H1 (cell line): ENCODE data around the gene TEX38. TPM values are rescaled to one million over a fixed set of nuclear protein-coding genes. Genes with fewer than 3 reads are reported as not detected.

ENCODE experiments used
- ASH2L ChIP-seq: fragments of 200-600, 300-600 bp; sonication (generic); IDR thresholded peaks from one replicate; pipeline ENCODE4 v1.7.1; 2017; ENCODE audit warnings: low read length
- CHD7 ChIP-seq: fragments of 300-600 bp; sonication (generic); IDR thresholded peaks from 2 replicates; pipeline ENCODE4 v1.7.1; 2012; ENCODE audit warnings: low read length, moderate library complexity, mild to moderate bottlenecking, inconsistent platforms; ENCODE audit not compliant: insufficient replicate concordance
- CTCF ChIP-seq, 3 experiments: IDR thresholded peaks; 1 replicate in 2 of 3; 2 replicates in 1 of 3; pipeline versions ENCODE4 v1.5.1 to v1.6.1; 2011; ENCODE audit warnings: low read length in 3 of 3, mild to moderate bottlenecking in 3 of 3, inconsistent platforms in 2 of 3, low read depth in 1 of 3, moderate library complexity in 1 of 3; ENCODE audit not compliant: insufficient read depth in 1 of 3; ENCODE audit errors: control extremely low read depth in 1 of 3
- KDM4A ChIP-seq: IDR thresholded peaks from one replicate; pipeline ENCODE4 v1.7.1; 2012; ENCODE audit warnings: low read depth, mild to moderate bottlenecking, moderate library complexity, low read length, inconsistent platforms; ENCODE audit not compliant: severe bottlenecking
- KDM5A ChIP-seq: fragments of 200-600 bp; IDR thresholded peaks from 2 replicates; pipeline ENCODE4 v1.7.1; 2012; ENCODE audit warnings: mild to moderate bottlenecking, low read length, inconsistent platforms, mixed read lengths
- RFX5 ChIP-seq: IDR thresholded peaks from 2 replicates; pipeline ENCODE4 v1.6.1; 2011; ENCODE audit warnings: low read depth, low read length, improper control_type of control experiment, borderline replicate concordance
- SP4 ChIP-seq: IDR thresholded peaks from 2 replicates; pipeline ENCODE4 v1.6.1; 2012; ENCODE audit warnings: low read length, inconsistent platforms
- TAF7 ChIP-seq: optimal IDR thresholded peaks from 2 replicates; pipeline ENCODE3; 2011; ENCODE audit warnings: low read depth, mild to moderate bottlenecking, inconsistent platforms, low read length, moderate library complexity, borderline replicate concordance
- TCF12 ChIP-seq: IDR thresholded peaks from 2 replicates; pipeline ENCODE4 v1.6.1; 2011; ENCODE audit warnings: low read depth, mild to moderate bottlenecking, low read length
- TEAD4 ChIP-seq: IDR thresholded peaks from 2 replicates; pipeline ENCODE4 v1.6.1; 2012; ENCODE audit warnings: low read depth, low read length, inconsistent platforms, mixed read lengths
- polyA plus RNA-seq, 7 experiments: library from polyadenylated mRNA; depleted of rRNA in 3 of 7; stranded (reverse) in 5 of 7; unstranded in 2 of 7; fragments of >200 nt in 5 of 7; fragments of 200-250 nt in 2 of 7; gene quantifications; 1 replicate in 5 of 7; 2 replicates in 1 of 7; 4 replicates in 1 of 7; pipeline versions ENCODE4 v1.2.1 to v1.2.3, GENCODE V29; 2011 to 2013; ENCODE audit warnings: missing spikeins in 2 of 7, mixed read lengths in 2 of 7
- total RNA-seq: library from RNA; stranded (reverse); fragmentation: NEBNext Ultra II Directional; extraction: Animal tissue kit (Norgen Biotek cat#: 25700); gene quantifications from 2 replicates; pipeline ENCODE4 v1.2.1, GENCODE V29; 2021

The TEX38 gene
- total and polyA plus RNA-seq, 2 of the 8 experiments (the other 6 are each of a cell fraction or from before 2014, with no cell fraction given): 0.33 TPM; not detected in 1

- no peak for TF ChIP-seq CHD7
- no peak for TF ChIP-seq TAF7
- TF ChIP-seq KDM5A: no peak
- no peak for TF ChIP-seq SP4
- no peak for TF ChIP-seq RFX5
- TF ChIP-seq TCF12: no peak
- TF ChIP-seq KDM4A: no peak
- no peak for TF ChIP-seq CTCF (IDR thresholded peaks at IDR 0.05; ENCODE audit: control extremely low read depth in 1 of 3, insufficient read depth in 1 of 3, low read depth in 1 of 3, low read length in 3 of 3)
- no peak for TF ChIP-seq ASH2L
- no peak for TF ChIP-seq TEAD4
These were observed 13.0 kb downstream of the TEX38 start (continued) for GRCh38 chr1:46684670-46685069.
